ENCODE results near the gene HIGD1B.

DNA sequence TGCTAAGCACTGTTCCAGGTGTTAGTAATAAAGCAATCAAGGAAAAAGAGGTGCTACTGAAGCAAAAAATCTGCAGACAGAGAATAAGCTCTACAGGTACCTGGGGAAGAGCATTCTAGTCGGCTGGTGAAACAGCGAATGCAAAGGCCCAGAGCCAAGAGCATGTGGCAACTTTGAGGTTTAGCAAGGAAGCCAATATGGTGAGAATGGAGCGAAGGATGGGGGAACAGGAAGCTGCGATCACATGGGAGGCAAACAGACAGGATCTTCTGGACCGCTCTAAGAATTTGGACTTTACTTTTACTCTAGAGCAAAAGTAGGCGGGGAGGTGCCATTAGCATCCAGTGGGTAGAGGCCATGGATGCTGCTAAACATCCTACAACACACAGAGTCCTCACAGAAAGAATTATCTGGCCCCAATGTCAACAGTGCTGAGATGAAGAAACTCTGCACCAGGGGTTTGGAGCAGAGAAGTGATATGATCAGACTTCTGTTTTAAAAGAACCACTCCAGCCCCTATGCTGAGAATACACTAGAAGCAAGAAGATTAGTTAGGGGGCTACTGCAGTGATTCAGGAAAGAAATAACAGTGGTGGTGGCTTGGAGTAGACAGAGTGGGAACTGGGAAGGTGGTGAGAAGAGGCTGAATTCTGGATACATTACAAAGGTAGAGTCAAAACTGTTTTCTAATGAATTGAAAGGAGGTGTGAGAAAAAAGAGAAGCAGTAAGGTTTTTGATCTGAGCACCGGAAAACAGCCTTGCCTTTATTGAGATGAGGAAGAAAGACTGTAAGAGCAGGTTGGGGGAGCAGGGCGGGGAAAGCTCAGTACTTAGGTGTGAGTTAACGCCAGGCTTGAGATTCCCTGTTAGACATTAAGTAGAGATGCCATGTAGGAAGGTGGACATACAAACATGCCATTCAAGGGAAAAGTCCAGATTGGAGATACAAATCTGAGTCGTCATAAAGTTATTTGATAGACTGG is 40.6 kb downstream of the HIGD1B start:
- TF ChIP-seq, protein P1, sequence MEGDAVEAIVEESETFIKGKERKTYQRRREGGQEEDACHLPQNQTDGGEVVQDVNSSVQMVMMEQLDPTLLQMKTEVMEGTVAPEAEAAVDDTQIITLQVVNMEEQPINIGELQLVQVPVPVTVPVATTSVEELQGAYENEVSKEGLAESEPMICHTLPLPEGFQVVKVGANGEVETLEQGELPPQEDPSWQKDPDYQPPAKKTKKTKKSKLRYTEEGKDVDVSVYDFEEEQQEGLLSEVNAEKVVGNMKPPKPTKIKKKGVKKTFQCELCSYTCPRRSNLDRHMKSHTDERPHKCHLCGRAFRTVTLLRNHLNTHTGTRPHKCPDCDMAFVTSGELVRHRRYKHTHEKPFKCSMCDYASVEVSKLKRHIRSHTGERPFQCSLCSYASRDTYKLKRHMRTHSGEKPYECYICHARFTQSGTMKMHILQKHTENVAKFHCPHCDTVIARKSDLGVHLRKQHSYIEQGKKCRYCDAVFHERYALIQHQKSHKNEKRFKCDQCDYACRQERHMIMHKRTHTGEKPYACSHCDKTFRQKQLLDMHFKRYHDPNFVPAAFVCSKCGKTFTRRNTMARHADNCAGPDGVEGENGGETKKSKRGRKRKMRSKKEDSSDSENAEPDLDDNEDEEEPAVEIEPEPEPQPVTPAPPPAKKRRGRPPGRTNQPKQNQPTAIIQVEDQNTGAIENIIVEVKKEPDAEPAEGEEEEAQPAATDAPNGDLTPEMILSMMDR (IDR thresholded peaks at IDR 0.05) = no peak
- TF ChIP-seq EP300 (IDR thresholded peaks at IDR 0.05; ENCODE audit: low read depth) = no peak
- no peak for TF ChIP-seq POLR2AphosphoS5 (IDR thresholded peaks at IDR 0.05)
- TF ChIP-seq POLR2A (IDR thresholded peaks at IDR 0.05) = no peak
